CD4-positive, CD25-positive, alpha-beta regulatory T cell (primary cell): Measurements from ENCODE around the gene PKP2. TPM values are rescaled to one million over a fixed set of nuclear protein-coding genes. Genes with fewer than 3 reads are reported as not detected.

Source experiments
- ATAC-seq, 2 donors: fragments of 150-1000 bp; cut with Tn5 transposase; one replicate each; pipeline ENCODE4 v1.10.0; 2021; ENCODE audit warnings: low read depth in 2 of 2, moderate number of reproducible peaks in 2 of 2, moderate library complexity in 1 of 2
- DNase-seq, 3 donors: peaks; one replicate each; pipeline versions ENCODE4 v3.0.0 to v3.0.0-alpha.2; 2012 to 2022; ENCODE audit warnings: mixed read lengths in 1 of 3
- H3K27ac ChIP-seq: one replicate; pipeline ENCODE4 v1.7.0; 2013; ENCODE audit warnings: mild to moderate bottlenecking, low read length; ENCODE audit not compliant: insufficient read depth, poor library complexity, severe bottlenecking
- H3K27me3 ChIP-seq: one replicate; pipeline ENCODE4 v1.7.0; 2013; ENCODE audit warnings: low read length; ENCODE audit not compliant: control insufficient read depth, insufficient read depth
- H3K36me3 ChIP-seq: one replicate; pipeline ENCODE4 v1.7.0; 2013; ENCODE audit warnings: mild to moderate bottlenecking, low read length, moderate library complexity; ENCODE audit not compliant: control insufficient read depth, insufficient read depth
- H3K4me1 ChIP-seq: 2 replicates; pipeline ENCODE4 v1.7.0; 2013; ENCODE audit warnings: mild to moderate bottlenecking, low read length; ENCODE audit not compliant: insufficient read depth, control insufficient read depth, poor library complexity, severe bottlenecking
- H3K4me3 ChIP-seq: one replicate; pipeline ENCODE4 v1.7.0; 2013; ENCODE audit warnings: low read depth, mild to moderate bottlenecking, low read length, moderate library complexity
- H3K9me3 ChIP-seq, 2 experiments: 1 replicate in 1 of 2; 2 replicates in 1 of 2; pipeline ENCODE4 v1.7.0; 2013; ENCODE audit warnings: low read length in 2 of 2, mild to moderate bottlenecking in 1 of 2, moderate library complexity in 1 of 2; ENCODE audit not compliant: control insufficient read depth in 2 of 2
- H3K27ac Mint-ChIP-seq, 3 donors: one replicate each; pipeline ENCODE4 v1.8.0; 2020 to 2022; ENCODE audit warnings: mild to moderate bottlenecking in 3 of 3, mixed read lengths in 3 of 3, moderate library complexity in 2 of 3
- H3K27me3 Mint-ChIP-seq: one replicate; pipeline ENCODE4 v1.8.0; 2022; ENCODE audit warnings: mild to moderate bottlenecking, mixed read lengths
- H3K36me3 Mint-ChIP-seq: one replicate; pipeline ENCODE4 v1.8.0; 2020; ENCODE audit warnings: mixed read lengths
- H3K4me1 Mint-ChIP-seq, 4 donors: one replicate each; pipeline ENCODE4 v1.8.0; 2020 to 2022; ENCODE audit warnings: mixed read lengths in 4 of 4, mild to moderate bottlenecking in 1 of 4
- H3K4me3 Mint-ChIP-seq, 4 donors: one replicate each; pipeline ENCODE4 v1.8.0; 2020 to 2022; ENCODE audit warnings: mild to moderate bottlenecking in 4 of 4, mixed read lengths in 4 of 4, moderate library complexity in 3 of 4
- H3K9me3 Mint-ChIP-seq, 7 donors: one replicate each; pipeline ENCODE4 v1.8.0; 2020 to 2022; ENCODE audit warnings: mixed read lengths in 7 of 7, mild to moderate bottlenecking in 3 of 7, moderate library complexity in 2 of 7
- polyA plus RNA-seq, 4 donors: library from polyadenylated mRNA; unstranded; fragments of 300-500 nt; fragmentation: Illumina TruSeq; gene quantifications; one replicate each; pipeline ENCODE4 v1.2.3, GENCODE V29; 2021
- total RNA-seq: library from RNA; stranded (reverse); gene quantifications from one replicate; pipeline ENCODE4 v1.2.3, GENCODE V29; 2022

Gene PKP2
- total and polyA plus RNA-seq, 5 donors from 2014 or later = 0.05 to 0.69 TPM; not detected in 3

DNA sequence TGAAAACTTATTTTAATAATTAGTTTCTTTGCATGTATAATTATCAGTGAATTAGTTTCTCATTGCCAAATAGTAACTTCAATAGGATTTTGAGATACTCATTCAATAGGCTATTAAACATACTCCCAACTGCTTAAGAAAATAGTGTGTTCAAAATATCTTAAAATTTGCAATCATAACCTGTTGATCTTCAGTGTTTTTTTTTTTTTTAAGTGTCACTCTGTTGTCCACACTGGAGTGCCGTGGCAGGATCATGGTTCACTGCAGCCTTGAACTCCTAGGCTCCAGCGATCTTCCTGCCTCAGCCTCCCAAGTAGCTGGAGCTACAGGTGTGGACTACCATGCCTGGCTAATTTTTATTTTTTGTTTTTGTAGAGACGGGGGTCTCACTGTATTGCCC, 139.4 kb downstream of the PKP2 start:
- Mint-ChIP-seq H3K27me3 (no peaks in the 10 kb centered on the region), H3K4me3 (peak overlapping the region in 1 of 4 donors; percentile 10), H3K36me3 (peaks cover 4% of the 10 kb centered on the region), H3K4me1 (peaks cover 0 to 27% (median 19%) of the 10 kb centered on the region in 4 donors), H3K27ac (no peak overlapping the region), H3K9me3 (no peaks in the 10 kb centered on the region)
- H3K27ac ChIP-seq = no peak overlapping the region
- peaks cover 20% of the 10 kb centered on the region for H3K4me1 ChIP-seq
- DNase-seq = no peak
- no peak for ATAC-seq
- peaks cover 15% of the 10 kb centered on the region for H3K36me3 ChIP-seq
- no peak overlapping the region for H3K4me3 ChIP-seq
- no peaks in the 10 kb centered on the region for H3K9me3 ChIP-seq
- H3K27me3 ChIP-seq = peaks cover 4% of the 10 kb centered on the region

DNA sequence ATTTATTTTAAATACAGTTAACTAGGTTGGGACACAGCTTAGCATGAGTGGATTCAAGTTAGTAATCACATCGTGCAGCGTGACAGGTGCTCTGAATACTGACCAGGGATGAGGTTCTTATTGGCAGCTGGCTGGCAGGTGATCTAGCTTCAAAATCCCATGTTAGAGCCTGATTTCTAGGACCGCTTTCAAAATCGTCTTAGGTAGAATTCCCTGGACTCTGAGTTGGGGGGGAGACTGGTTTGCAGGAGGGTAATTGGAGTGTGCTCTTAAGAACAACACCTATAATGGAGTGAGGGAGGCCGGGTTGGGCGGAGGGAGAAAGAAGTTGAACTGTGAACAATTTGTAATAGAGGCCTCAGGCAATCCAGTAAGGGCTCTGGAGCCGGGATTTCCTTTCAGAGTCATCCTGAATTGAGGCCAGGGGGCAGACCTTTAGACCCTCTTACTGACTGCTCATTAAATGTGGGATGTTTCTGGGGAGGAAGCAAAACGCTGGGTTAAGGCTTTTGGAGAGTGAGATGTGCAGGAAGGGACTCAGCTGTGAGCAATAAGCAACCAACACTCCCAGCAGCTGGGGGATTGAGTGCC, 140.0 kb downstream of the PKP2 start:
- ATAC-seq = no peak
- Mint-ChIP-seq H3K4me3 (peak overlapping the region; percentile 87 to 95 (median 90)), H3K27me3 (no peaks in the 10 kb centered on the region), H3K4me1 (peaks cover 0 to 27% (median 19%) of the 10 kb centered on the region in 4 donors), H3K36me3 (peaks cover 8% of the 10 kb centered on the region), H3K27ac (peak overlapping the region; percentile 80 to 97 (median 95)), H3K9me3 (no peaks in the 10 kb centered on the region)
- H3K27me3 ChIP-seq = no peaks in the 10 kb centered on the region
- H3K4me1 ChIP-seq = peaks cover 20% of the 10 kb centered on the region
- H3K4me3 ChIP-seq = peak overlapping the region; percentile 94
- H3K27ac ChIP-seq = peak overlapping the region; percentile 81
- peaks cover 21% of the 10 kb centered on the region for H3K36me3 ChIP-seq
- DNase-seq = no peak
- no peaks in the 10 kb centered on the region for H3K9me3 ChIP-seq

DNA sequence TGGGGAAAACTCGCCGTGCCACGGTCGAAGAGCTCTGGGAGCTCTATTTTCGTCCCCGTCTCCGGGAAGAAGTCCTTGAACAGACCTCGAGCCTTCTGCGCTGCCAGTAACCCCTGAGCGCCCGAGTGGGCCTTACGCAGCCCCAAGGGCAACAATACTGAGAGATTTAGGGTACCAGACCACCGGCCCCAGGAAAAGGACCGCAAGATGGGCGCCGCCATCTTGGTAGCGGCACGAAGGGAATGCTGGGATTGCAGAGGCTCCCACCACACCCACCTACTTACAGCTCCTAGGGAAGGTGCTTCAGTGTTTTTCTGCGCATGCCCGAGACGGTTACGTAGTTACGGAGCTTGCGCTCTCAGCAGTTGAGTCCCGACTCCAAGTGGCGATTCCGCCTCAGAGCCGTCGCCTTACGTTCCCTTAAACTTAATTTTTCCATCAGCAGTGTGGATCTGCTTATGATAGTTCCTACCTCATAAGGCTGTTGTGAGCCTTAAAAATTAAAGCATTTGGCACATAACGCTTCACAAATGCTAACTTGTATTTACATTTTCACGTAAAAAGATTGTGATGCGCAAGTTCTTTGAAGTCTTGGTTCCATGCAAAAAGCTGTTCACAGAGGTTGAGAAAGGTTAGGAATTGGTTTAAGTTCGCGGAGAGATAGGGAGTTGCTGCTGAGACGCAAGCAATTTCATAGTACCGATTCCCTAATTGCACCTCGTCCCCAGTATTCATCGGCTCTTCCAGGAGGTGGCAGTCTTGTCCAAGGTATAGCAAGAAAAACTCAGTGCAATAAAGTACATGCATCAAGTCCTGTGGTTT, 140.7 kb downstream of the PKP2 start, which contains the start of gene YARS2:
Gene YARS2, minus strand, starts transcription at position 244 of the 822 bp plus-strand sequence. Its CDS starts 23 bp downstream, at position 221.
- Histone ChIP-seq H3K36me3 (peaks cover 28% of the 10 kb centered on the region), H3K4me1 (peaks cover 20% of the 10 kb centered on the region), H3K27ac (peak within 1 kb of the TSS; percentile 81), H3K4me3 (peak within 1 kb of the TSS; percentile 94), H3K9me3 (no peaks in the 10 kb centered on the region), H3K27me3 (no peaks in the 10 kb centered on the region)
- Mint-ChIP-seq H3K36me3 (peaks cover 12% of the 10 kb centered on the region), H3K27me3 (no peaks in the 10 kb centered on the region), H3K27ac (peak within 1 kb of the TSS; percentile 87 to 97 (median 95)), H3K4me3 (peak within 1 kb of the TSS; percentile 87 to 95 (median 90)), H3K4me1 (peaks cover 0 to 27% (median 19%) of the 10 kb centered on the region in 4 donors), H3K9me3 (no peaks in the 10 kb centered on the region)
- DNase-seq = peak; percentile 83 to 96 (median 83)
- ATAC-seq = peak; percentile 84 to 86

DNA sequence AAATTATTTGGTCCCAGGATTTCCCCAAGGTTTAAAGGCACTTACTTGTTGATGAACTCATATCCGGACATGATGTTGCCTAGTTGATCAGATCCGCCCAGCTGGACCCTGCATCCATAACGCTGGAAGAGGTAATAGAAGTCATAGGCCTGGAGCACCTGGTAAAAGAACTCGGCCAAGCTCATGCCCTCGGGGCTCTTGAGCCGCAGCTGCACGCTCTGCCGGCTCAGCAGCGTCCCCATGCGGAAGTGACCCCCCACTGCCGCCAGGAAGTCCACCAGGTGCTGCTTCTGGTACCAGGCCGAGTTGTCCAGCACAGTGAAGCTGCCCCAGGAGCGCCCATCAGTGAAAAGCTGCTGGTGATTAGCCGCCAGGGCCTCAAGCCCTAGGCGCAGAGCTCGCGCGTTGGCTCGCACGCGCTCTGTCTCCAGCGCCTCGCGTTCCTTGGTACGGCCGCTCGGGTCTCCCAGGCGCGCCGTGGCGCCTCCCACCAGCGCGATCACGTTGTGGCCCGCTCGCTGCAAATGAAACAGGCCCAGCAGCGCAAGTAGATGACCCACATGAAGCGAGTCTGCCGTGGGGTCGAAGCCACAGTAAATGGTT, 141.4 kb downstream of the PKP2 start:
- Histone ChIP-seq H3K27me3 (no peaks in the 10 kb centered on the region), H3K9me3 (no peaks in the 10 kb centered on the region), H3K27ac (peak overlapping the region; percentile 81), H3K4me1 (peaks cover 20% of the 10 kb centered on the region), H3K4me3 (peak overlapping the region; percentile 94), H3K36me3 (peaks cover 34% of the 10 kb centered on the region)
- Mint-ChIP-seq H3K36me3 (peaks cover 17% of the 10 kb centered on the region), H3K27me3 (no peaks in the 10 kb centered on the region), H3K4me3 (peak overlapping the region; percentile 87 to 95 (median 90)), H3K4me1 (peaks cover 0 to 27% (median 19%) of the 10 kb centered on the region in 4 donors), H3K9me3 (no peaks in the 10 kb centered on the region), H3K27ac (peak overlapping the region; percentile 87 to 97 (median 95))
- DNase-seq = peak; percentile 42 to 84 (median 77)
- ATAC-seq = peak; percentile 67 to 72

DNA sequence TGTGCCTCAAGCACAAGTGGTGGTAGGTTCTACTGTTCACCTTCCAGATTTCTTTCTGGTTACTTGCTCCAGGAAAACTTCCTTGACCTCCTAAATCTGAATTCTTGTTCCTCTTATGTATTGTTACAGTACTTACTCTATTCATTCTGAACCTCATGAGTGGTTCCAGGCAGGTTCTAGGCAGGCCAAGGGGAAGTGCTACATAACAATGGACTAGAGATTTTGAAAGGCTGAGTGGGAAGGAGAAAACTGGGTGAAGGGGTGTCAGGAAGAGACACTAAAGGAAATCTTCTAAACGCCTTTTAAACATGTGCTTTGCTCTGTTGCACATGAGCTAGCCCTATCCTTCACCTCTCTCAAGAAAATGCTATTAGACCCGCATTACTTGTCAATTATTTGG, 142.5 kb downstream of the PKP2 start:
- ATAC-seq (no peak), DNase-seq (no peak)
- Mint-ChIP-seq H3K36me3 (peaks cover 20% of the 10 kb centered on the region), H3K4me3 (peak overlapping the region; percentile 87 to 95 (median 90)), H3K27me3 (no peaks in the 10 kb centered on the region), H3K9me3 (no peaks in the 10 kb centered on the region), H3K4me1 (peaks cover 0 to 27% (median 19%) of the 10 kb centered on the region in 4 donors), H3K27ac (peak overlapping the region; percentile 6 to 95 (median 72))
- peaks cover 43% of the 10 kb centered on the region for H3K36me3 ChIP-seq
- no peaks in the 10 kb centered on the region for H3K27me3 ChIP-seq
- peaks cover 20% of the 10 kb centered on the region for H3K4me1 ChIP-seq
- H3K27ac ChIP-seq = peak overlapping the region; percentile 81
- H3K4me3 ChIP-seq = peak overlapping the region; percentile 94
- no peaks in the 10 kb centered on the region for H3K9me3 ChIP-seq

DNA sequence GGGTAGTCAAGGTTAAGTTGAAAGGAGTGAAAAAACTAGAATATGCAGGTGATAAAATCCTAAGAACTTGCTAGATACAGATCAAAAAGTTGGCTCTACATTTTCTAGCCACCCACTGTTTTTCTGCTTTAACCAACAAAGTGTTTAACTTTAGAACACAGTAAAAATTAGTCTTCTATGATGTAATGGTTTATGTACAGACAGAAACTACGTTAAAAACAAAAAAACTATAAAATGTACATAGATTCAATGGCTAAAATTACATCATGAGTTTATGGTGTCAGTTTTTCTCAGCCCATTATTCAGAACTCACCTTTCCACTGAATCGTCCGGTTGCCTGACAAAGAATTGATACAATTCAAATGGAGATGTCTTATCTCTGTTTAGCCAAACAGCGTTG, 143.0 kb downstream of the PKP2 start:
- H3K36me3 Mint-ChIP-seq = peaks cover 20% of the 10 kb centered on the region
- Histone ChIP-seq H3K36me3 (peaks cover 48% of the 10 kb centered on the region), H3K27ac (peak overlapping the region; percentile 48), H3K4me3 (peak overlapping the region; percentile 94), H3K4me1 (peaks cover 20% of the 10 kb centered on the region), H3K9me3 (no peaks in the 10 kb centered on the region), H3K27me3 (no peaks in the 10 kb centered on the region)
- DNase-seq = no peak
- no peaks in the 10 kb centered on the region for H3K9me3 Mint-ChIP-seq
- H3K4me1 Mint-ChIP-seq = peaks cover 0 to 27% (median 19%) of the 10 kb centered on the region in 4 donors
- H3K27me3 Mint-ChIP-seq = no peaks in the 10 kb centered on the region
- ATAC-seq = no peak
- peak overlapping the region; percentile 72 to 91 (median 84) for H3K4me3 Mint-ChIP-seq
- H3K27ac Mint-ChIP-seq = peak overlapping the region; percentile 6 to 95 (median 72)

DNA sequence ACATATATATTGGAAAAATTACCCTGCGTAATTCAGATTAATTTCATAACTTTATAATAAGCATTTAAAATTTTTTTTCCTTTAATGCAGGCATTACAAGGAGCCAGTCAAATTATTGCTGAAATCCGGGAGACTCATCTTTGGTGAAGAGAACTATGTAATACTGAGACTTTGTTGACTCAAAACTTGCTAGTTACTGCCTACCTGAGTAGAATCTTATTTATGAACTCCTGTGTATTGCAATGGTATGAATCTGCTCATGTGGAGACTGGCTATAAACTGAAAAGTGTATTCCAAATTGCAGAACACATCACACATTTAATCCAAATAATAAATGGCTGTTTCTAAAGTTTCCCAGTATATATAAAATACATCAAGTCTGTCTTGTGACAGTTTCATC, 153.3 kb downstream of the PKP2 start:
- Histone ChIP-seq H3K36me3 (peaks cover 90% of the 10 kb centered on the region), H3K4me1 (no peaks in the 10 kb centered on the region), H3K9me3 (no peaks in the 10 kb centered on the region), H3K27ac (no peak overlapping the region), H3K4me3 (no peak overlapping the region), H3K27me3 (no peaks in the 10 kb centered on the region)
- Mint-ChIP-seq H3K4me3 (no peak overlapping the region), H3K36me3 (peaks cover 44% of the 10 kb centered on the region), H3K4me1 (peaks cover 0 to 32% (median 20%) of the 10 kb centered on the region in 4 donors), H3K9me3 (no peaks in the 10 kb centered on the region), H3K27ac (peak overlapping the region in 2 of 3 donors; percentile 32 to 67), H3K27me3 (no peaks in the 10 kb centered on the region)
- ATAC-seq (no peak), DNase-seq (no peak)
